ENCODE data around the gene EEA1.

Gene EEA1

DNA sequence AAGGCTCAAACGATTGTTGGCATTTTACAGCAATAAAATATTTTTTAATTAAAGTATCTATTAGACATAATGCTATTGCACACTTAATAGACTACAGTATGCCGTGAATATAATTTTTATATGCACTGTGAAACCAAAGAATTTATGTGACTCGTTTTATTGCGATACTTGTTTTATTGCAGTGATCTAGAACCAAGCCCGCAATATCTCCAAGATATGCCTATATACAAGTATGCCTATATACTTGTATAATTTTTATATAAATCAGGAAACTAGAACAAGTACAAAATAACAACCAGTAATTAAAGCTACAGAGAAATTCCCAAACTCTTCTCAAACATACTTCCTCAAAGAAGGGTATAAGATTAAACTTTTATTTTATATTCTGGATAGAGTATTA is 31.3 kb downstream of the EEA1 start:
- TF ChIP-seq, protein P1, sequence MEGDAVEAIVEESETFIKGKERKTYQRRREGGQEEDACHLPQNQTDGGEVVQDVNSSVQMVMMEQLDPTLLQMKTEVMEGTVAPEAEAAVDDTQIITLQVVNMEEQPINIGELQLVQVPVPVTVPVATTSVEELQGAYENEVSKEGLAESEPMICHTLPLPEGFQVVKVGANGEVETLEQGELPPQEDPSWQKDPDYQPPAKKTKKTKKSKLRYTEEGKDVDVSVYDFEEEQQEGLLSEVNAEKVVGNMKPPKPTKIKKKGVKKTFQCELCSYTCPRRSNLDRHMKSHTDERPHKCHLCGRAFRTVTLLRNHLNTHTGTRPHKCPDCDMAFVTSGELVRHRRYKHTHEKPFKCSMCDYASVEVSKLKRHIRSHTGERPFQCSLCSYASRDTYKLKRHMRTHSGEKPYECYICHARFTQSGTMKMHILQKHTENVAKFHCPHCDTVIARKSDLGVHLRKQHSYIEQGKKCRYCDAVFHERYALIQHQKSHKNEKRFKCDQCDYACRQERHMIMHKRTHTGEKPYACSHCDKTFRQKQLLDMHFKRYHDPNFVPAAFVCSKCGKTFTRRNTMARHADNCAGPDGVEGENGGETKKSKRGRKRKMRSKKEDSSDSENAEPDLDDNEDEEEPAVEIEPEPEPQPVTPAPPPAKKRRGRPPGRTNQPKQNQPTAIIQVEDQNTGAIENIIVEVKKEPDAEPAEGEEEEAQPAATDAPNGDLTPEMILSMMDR (IDR thresholded peaks at IDR 0.05; ENCODE audit: low read depth, low read length), result no peak
- H3K4me3 ChIP-seq (ENCODE audit: low read depth, low read length), result no peak overlapping the region

DNA sequence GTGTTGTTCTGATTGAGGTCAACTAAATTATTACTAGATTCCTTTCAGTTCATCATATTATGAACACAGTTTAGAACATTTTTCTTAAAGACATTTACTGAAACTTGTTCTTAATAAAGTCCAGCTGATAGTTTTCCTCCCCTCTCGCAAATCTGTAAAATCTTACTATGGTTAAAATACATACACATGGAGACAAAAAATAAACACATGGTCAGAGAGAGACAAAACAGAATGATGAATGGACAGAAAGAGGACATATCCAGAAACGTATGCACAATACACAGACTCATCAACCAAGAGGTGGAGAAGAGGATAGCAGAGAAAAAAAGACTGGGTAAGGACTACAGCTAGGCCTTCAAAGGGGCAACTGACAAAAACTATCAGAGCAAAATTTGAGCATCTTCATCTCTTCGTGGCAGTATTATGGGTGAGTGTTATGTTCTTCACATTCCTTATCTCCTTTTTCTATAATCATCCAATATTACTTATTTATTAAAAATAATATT is 38.4 kb downstream of the EEA1 start:
- TF ChIP-seq, protein P1 (IDR thresholded peaks at IDR 0.05; ENCODE audit: low read depth, low read length), result no peak

DNA sequence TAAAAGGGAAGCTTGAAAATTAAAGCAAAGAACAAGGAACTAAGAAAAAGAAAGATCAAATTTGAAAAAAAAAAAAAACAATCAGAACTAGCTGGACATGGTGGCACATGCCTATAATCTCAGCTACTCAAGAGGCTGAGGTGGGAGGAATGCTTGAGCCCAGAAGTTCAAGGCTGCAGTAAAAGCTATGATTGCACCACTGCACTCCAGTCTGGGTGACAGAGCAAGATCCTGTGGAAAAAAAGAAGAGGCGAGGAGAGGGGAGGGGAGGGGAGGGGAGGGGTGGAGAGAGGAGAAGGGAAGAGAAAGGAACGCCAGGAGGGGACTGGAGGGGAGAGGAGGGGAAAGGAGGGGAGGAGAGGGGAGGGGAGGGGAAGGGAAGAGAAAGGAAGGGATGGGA is 43.0 kb downstream of the EEA1 start:
- TF ChIP-seq, protein P1 (IDR thresholded peaks at IDR 0.05; ENCODE audit: low read depth, low read length), result no peak

More for the DNA sequence above, 38.4 kb downstream of the EEA1 start:
- no peak overlapping the region for H3K4me3 ChIP-seq (ENCODE audit: low read depth, low read length)

DNA sequence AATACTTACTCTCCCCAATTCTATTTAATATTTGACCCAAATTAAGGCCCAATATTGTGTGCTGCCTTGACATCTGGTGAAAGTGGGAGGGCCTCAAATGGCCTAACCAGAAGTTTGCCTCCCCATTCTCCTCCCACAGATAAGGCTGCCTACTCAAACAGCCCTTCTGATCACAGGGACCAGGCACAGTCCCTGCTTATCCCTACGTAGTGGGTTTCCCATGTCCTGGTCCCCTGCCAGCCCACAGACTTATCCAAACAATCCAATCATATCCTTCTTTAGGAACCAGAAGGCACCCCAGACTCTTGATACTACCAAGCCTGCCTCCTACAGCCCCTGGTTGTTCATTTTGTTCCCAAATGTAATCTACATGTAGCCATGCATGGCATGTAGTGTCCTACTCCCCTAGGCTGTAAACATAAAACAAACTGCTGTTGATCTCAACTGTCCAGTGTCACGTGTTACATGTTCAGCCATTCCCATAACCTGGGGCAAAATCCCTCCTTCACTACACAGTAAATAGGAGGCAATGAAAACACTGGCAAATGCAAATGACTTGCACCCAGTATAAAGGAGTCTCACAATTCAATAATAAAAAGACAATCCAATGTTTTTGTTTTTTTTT is 49.3 kb downstream of the EEA1 start:
- TF ChIP-seq, protein P1 (IDR thresholded peaks at IDR 0.05; ENCODE audit: low read depth, low read length), result no peak
- H3K4me3 ChIP-seq (ENCODE audit: low read depth, low read length), result no peak overlapping the region

More for the DNA sequence above, 43.0 kb downstream of the EEA1 start:
- H3K4me3 ChIP-seq (ENCODE audit: low read depth, low read length), result no peak overlapping the region

DNA sequence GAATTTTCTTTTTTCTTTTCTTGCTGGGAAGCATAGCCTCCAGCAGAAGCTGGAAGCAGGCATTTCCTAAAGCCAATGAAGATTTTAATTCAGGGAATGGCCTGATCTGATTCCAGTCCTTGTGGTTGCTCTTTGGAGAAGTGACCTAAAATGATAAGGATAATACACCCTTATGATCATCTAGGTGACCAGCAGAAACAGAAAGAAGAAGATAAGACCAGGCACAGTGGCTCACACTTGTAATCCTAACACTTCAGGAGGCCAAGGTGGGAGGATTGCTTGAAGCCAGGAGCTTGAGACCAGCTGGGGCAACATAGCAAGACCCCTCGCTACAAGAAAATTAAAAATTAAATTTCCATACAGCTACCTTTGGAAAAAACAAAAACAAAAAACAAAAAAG is 51.2 kb downstream of the EEA1 start:
- TF ChIP-seq, protein P1 (IDR thresholded peaks at IDR 0.05; ENCODE audit: low read depth, low read length), result no peak
- no peak overlapping the region for H3K4me3 ChIP-seq (ENCODE audit: low read depth, low read length)

DNA sequence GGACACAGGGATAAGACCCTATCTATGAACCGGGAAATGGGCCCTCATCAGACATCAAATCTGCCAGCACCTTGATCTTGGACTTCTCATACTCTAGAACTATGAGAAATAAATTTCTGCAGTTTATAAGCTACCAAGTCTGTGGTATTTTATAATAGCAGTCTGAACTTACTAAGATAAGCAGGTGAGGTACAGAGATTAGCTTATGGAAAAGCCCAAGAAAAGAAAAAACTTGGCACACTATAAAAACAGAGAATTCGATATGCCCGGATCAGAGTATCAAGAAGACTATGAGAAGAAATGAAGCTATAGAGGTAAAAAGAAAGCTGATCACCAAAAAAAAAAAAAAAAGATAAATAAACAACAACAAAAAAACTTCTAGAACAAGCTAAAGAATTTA is 52.6 kb downstream of the EEA1 start:
- H3K4me3 ChIP-seq (ENCODE audit: low read depth, low read length), result no peak overlapping the region
- TF ChIP-seq, protein P1 (IDR thresholded peaks at IDR 0.05; ENCODE audit: low read depth, low read length), result no peak

DNA sequence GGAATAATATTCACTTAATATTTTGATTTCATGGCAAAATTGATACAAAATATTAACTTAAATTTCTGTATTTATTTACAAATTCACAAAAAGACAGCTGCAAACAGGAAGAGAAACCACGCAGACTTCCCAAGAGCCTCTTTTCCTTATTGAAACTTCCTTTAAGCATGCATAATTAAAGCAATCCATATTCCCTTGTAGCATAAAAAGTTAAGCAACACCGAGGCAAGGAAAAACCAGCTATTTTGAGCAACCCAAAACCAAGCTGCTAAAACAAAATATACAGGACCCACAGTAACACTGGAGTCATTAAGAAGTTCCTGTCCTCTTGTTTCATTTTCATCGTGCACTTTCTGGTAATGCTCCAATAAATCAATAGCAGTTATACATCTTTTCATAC is 58.0 kb downstream of the EEA1 start:
- TF ChIP-seq, protein P1 (IDR thresholded peaks at IDR 0.05; ENCODE audit: low read depth, low read length), result no peak
- H3K4me3 ChIP-seq (ENCODE audit: low read depth, low read length), result no peak overlapping the region
